Stimulated activated CD8-positive, alpha-beta memory T cell treated with anti-CD3 and anti-CD28 coated beads, Interleukin-4, amount 100 ng/mL, for 24 hours (primary cell): ENCODE measurements around the gene ZNF45.
"Not testable (repeated sequence)": the region's sequence is repeated elsewhere in the genome, so short reads cannot be mapped to it uniquely, and the experiment has no call there.

Source experiments
- DNase-seq: peaks from one replicate; pipeline ENCODE4 v3.0.0-alpha.2; 2020; ENCODE audit warnings: low read depth

Gene ZNF45

GRCh38 chr19:43910884-43911283, 24.2 kb downstream of the ZNF45 start:
- no peak for DNase-seq

GRCh38 chr19:43908659-43909058, 26.4 kb downstream of the ZNF45 start:
- no peak for DNase-seq

GRCh38 chr19:43906774-43907173, 28.3 kb downstream of the ZNF45 start:
- DNase-seq, result no peak

- no peak for DNase-seq
Measured at GRCh38 chr19:43905897-43906296, 29.2 kb downstream of the ZNF45 start.

- DNase-seq, result no peak
Measured at GRCh38 chr19:43902399-43902798, 32.7 kb downstream of the ZNF45 start.

GRCh38 chr19:43901395-43902390, 33.4 kb downstream of the ZNF45 start:
- peak; percentile 60 for DNase-seq

GRCh38 chr19:43895727-43896308, 39.3 kb downstream of the ZNF45 start:
- no peak for DNase-seq

- no peak for DNase-seq
Measured at GRCh38 chr19:43883864-43884263, 51.2 kb downstream of the ZNF45 start, which contains the start of gene ZNF404. Gene ZNF404 (minus strand): TSS chr19:43883964.

- DNase-seq, result no peak
Measured at GRCh38 chr19:43880483-43880882, 54.6 kb downstream of the ZNF45 start.

GRCh38 chr19:43872547-43873336, 62.3 kb downstream of the ZNF45 start:
- no peak for DNase-seq

- DNase-seq, result not testable (repeated sequence)
Measured at GRCh38 chr19:43866923-43867322, 68.2 kb downstream of the ZNF45 start.
